Heart right ventricle (tissue), 16 donors: ENCODE data around the gene PALD1. TPM values are rescaled to one million over a fixed set of nuclear protein-coding genes. Genes with fewer than 3 reads are reported as not detected.
A peak's percentile ranks its signal among the peaks of the same experiment; 100 is the strongest.

Source experiments
- ATAC-seq, 8 donors: fragments of 200-7000 bp; cut with Tn5 transposase; one replicate each; pipeline ENCODE4 v1.9.1; 2020; ENCODE audit warnings: mild to moderate bottlenecking in 8 of 8, moderate library complexity in 8 of 8, moderate number of reproducible peaks in 1 of 8
- DNase-seq, 2 donors: peaks; one replicate each; pipeline ENCODE4 v3.0.0-alpha.2; 2020
- H3K27ac ChIP-seq, 10 donors: fragments of 200-600 bp; sonication (generic) in 2 of 10; one replicate each; pipeline versions ENCODE4 v1.5.0 to v1.8.0; 2020 to 2022; ENCODE audit warnings: mild to moderate bottlenecking in 3 of 10
- H3K27me3 ChIP-seq, 7 donors: fragments of 200-600 bp; one replicate each; pipeline ENCODE4 v1.8.0; 2021 to 2022; ENCODE audit warnings: mild to moderate bottlenecking in 2 of 7
- H3K36me3 ChIP-seq, 9 donors: fragments of 200-600 bp; sonication (generic) in 1 of 9; one replicate each; pipeline versions ENCODE4 v1.5.0 to v1.8.0; 2020 to 2022; ENCODE audit warnings: mild to moderate bottlenecking in 2 of 9
- H3K4me1 ChIP-seq, 9 donors: fragments of 200-600 bp; sonication (generic) in 1 of 9; one replicate each; pipeline versions ENCODE4 v1.5.0 to v1.8.0; 2020 to 2022; ENCODE audit warnings: mild to moderate bottlenecking in 4 of 9
- H3K4me3 ChIP-seq, 10 donors: fragments of 200-600 bp; sonication (generic) in 2 of 10; one replicate each; pipeline versions ENCODE4 v1.5.0 to v1.8.0; 2020 to 2022; ENCODE audit warnings: mild to moderate bottlenecking in 7 of 10, moderate library complexity in 2 of 10
- H3K9me3 ChIP-seq, 11 donors: fragments of 200-600 bp in 10 of 11; sonication (generic) in 2 of 11; one replicate each; pipeline versions ENCODE4 v1.5.0 to v1.8.0; 2013 to 2022; ENCODE audit warnings: mild to moderate bottlenecking in 2 of 11, control low read depth in 1 of 11, moderate library complexity in 1 of 11
- CTCF ChIP-seq, 9 donors: fragments of 200-600 bp; sonication (generic) in 2 of 9; IDR thresholded peaks; one replicate each; pipeline versions ENCODE4 v1.5.0 to v1.8.0; 2021 to 2022; ENCODE audit warnings: antibody characterized with exemption in 9 of 9, mild to moderate bottlenecking in 5 of 9, moderate library complexity in 1 of 9
- WGBS, 2 donors: extraction: QIAGEN DNeasy Blood & Tissue Kit; methylation state at CpG; one replicate each; pipeline ENCODE4 v1.1.7; 2013; ENCODE audit warnings: inconsistent platforms in 1 of 2; 5-methylcytosine and 5-hydroxymethylcytosine counted together
- intact Hi-C, 10 donors: fragments of 100-400 bp; cut with DNase I; formaldehyde crosslinking; loops; one replicate each; pipeline versions ENCODE4 v1.11.1 to v1.14.2; 2022
- polyA plus RNA-seq, 2 donors: library from polyadenylated mRNA; stranded (reverse); fragments of 200-250 nt; gene quantifications; one replicate each; pipeline ENCODE4 v1.2.3, GENCODE V29; 2013
- total RNA-seq, 10 donors: library from RNA; stranded (reverse); fragmentation: NEBNext Ultra II Directional in 3 of 10; extraction: Animal tissue kit (Norgen Biotek cat#: 25700) in 3 of 10; gene quantifications; one replicate each; pipeline versions ENCODE4 v1.2.1 to v1.2.4, GENCODE V29; 2021 to 2023
- donor health status: Arrhythmogenic right ventricular cardiomyopathy.
- donor health status: ischemic (EF 13 %, LVEDD 7.1; RV severe dilation, severe dysfunction).
- donor health status: healthy with polysubstance abuse.
- donor health status: DM: no; HTN: yes; CAD: no.
- donor health status: DM: no; HTN: no; CAD: no.
- donor health status: ischemic (EF 25% LVEDD 6.9; RV normal size, moderate dysfunction).
- donor health status: ischemic (EF 25% LVEDD 5.7; RV mildly dilated, moderate dysfunction).
- donor health status: healthy.
- donor health status: DM: yes; HTN: yes; CAD: no.
- donor health status: Ischemic cardiomyopathy.
- donor health status: ischemic (EF 35%, LVEDD 5.7; RV mildly dilated, moderate dysfunction).
- donor health status: nonischemic (EF 11% LVEDD 7.7; RV severe dilation, severe dysfunction).
- donor health status: DM: yes; HTN: yes; CAD: no.
- donor health status: PGD.
- donor health status: ischemic (EF 29% LVEDD 5.4; RV normal size, mild dysfunction).
- donor health status: nonischemic (EF 23%, LVEDD 6.1; RV moderate dilation, normal function).

PALD1 gene
- total and polyA plus RNA-seq, 12 donors, result 4.1 to 10.3 (median 5.9) TPM

- Histone ChIP-seq H3K27ac (peak overlapping the region in 1 of 10 donors; percentile 84), H3K4me1 (peaks cover 0 to 13% (median 10%) of the 10 kb centered on the region in 9 donors), H3K9me3 (no peaks in the 10 kb centered on the region), H3K27me3 (no peaks in the 10 kb centered on the region), H3K36me3 (no peaks in the 10 kb centered on the region), H3K4me3 (peak overlapping the region in 1 of 10 donors; percentile 50)
- intact Hi-C loops, result no loop called here
- DNase-seq (no peak), ATAC-seq (no peak)
- WGBS, 2 donors, result 96 to 99% methylated on average over 24 of the region's 24 CpGs
- no peak for TF ChIP-seq CTCF (IDR thresholded peaks at IDR 0.05)
These were observed 122.2 kb downstream of the PALD1 start for GRCh38 chr10:70600512-70601395.

GRCh38 chr10:70601746-70602145 lies 123.2 kb downstream of the PALD1 start:
- no peaks in the 10 kb centered on the region for H3K27me3 ChIP-seq
- intact Hi-C loops, result no loop called here
- ATAC-seq (no peak), DNase-seq (no peak)
- H3K36me3 ChIP-seq, result no peaks in the 10 kb centered on the region
- 93 to 100% methylated on average over 5 of the region's 5 CpGs for WGBS, 2 donors
- no peak for TF ChIP-seq CTCF (IDR thresholded peaks at IDR 0.05)
- no peaks in the 10 kb centered on the region for H3K9me3 ChIP-seq
- peak overlapping the region in 1 of 10 donors; percentile 50 for H3K4me3 ChIP-seq
- H3K4me1 ChIP-seq, result peaks cover 0 to 3% (median under 1%) of the 10 kb centered on the region in 9 donors
- peak overlapping the region in 1 of 10 donors; percentile 84 for H3K27ac ChIP-seq

- 90 to 93% methylated on average over 21 of the region's 21 CpGs for whole genome bisulfite sequencing, 2 donors
- H3K27ac ChIP-seq, result peak within 1 kb of the TSS in 1 of 10 donors; percentile 84
- H3K27me3 ChIP-seq, result no peaks in the 10 kb centered on the region
- H3K4me3 ChIP-seq, result peak within 1 kb of the TSS in 1 of 10 donors; percentile 50
- TF ChIP-seq CTCF (IDR thresholded peaks at IDR 0.05), result no peak
- H3K4me1 ChIP-seq, result no peaks in the 10 kb centered on the region
- ATAC-seq, result peak in 7 of 8 donors; percentile 24 to 52 (median 39)
- DNase-seq, result peak in 1 of 2 donors; percentile 42
- H3K36me3 ChIP-seq, result no peaks in the 10 kb centered on the region
- no peaks in the 10 kb centered on the region for H3K9me3 ChIP-seq
- intact Hi-C loops, result no loop called here
These were observed 124.3 kb downstream of the PALD1 start, which contains the start of gene PRF1 for GRCh38 chr10:70602665-70603448. TSS of gene PRF1 (minus strand) at chr10:70602741. CDS start at chr10:70600902, 1,839 bp downstream.

GRCh38 chr10:70603449-70603801 lies 124.9 kb downstream of the PALD1 start:
- DNase-seq (no peak), ATAC-seq (peak in 2 of 8 donors; percentile 8 to 20)
- no peaks in the 10 kb centered on the region for H3K27me3 ChIP-seq
- H3K9me3 ChIP-seq, result no peaks in the 10 kb centered on the region
- intact Hi-C loops, result no loop called here
- TF ChIP-seq CTCF (IDR thresholded peaks at IDR 0.05), result no peak
- H3K36me3 ChIP-seq, result no peaks in the 10 kb centered on the region
- peak overlapping the region in 1 of 10 donors; percentile 84 for H3K27ac ChIP-seq
- 84 to 91% methylated on average over 7 of the region's 7 CpGs for WGBS, 2 donors
- H3K4me3 ChIP-seq, result peak overlapping the region in 1 of 10 donors; percentile 50
- no peaks in the 10 kb centered on the region for H3K4me1 ChIP-seq
